PC-9 (cell line): Measurements from ENCODE around the gene OR11L1. TPM values are rescaled to one million over a fixed set of nuclear protein-coding genes. Genes with fewer than 3 reads are reported as not detected.

Experiments
- Bru-seq: library from RNA; stranded (reverse); fragments of 400-500 nt; gene quantifications from one replicate; lab custom pipeline; 2021; lab: Mats Ljungman, UMichigan
- BruChase-seq, 2 experiments: library from RNA; stranded (reverse); fragments of 400-500 nt; gene quantifications; one replicate each; lab custom pipeline; 2021; lab: Mats Ljungman, UMichigan
- BruUV-seq: library from RNA; stranded (reverse); fragments of 400-500 nt; replicated peaks from 2 replicates; lab custom pipeline; 2021; lab: Mats Ljungman, UMichigan
- CTCF ChIA-PET: fragments of 300-600 bp; sonication (Branson Sonifier 250); formaldehyde crosslinking; loops from one replicate; lab custom pipeline; 2022; ENCODE audit warnings: antibody characterized with exemption; lab: Charles Lee
- POLR2A ChIA-PET: fragments of 300-600 bp; sonication (Branson Sonifier 250); formaldehyde crosslinking; loops from one replicate; lab custom pipeline; 2022; ENCODE audit warnings: antibody characterized with exemption; ENCODE audit not compliant: unreplicated experiment; lab: Charles Lee
- DNase-seq, 2 experiments: peaks; one replicate each; pipeline versions ENCODE4 v3.0.0 to v3.0.0-alpha.2; 2015 to 2022; ENCODE audit warnings: mixed read lengths in 1 of 2
- H2AFZ ChIP-seq: fragments of 200-600 bp; sonication (generic); 2 replicates; pipeline ENCODE4 v1.8.1; 2017; ENCODE audit warnings: antibody characterized with exemption
- H3F3A ChIP-seq: fragments of 200-600 bp; sonication (generic); 2 replicates; pipeline ENCODE4 v1.8.1; 2017; ENCODE audit warnings: antibody characterized with exemption, mild to moderate bottlenecking, low read depth; ENCODE audit not compliant: insufficient read depth
- H3K27ac ChIP-seq: fragments of 200-600 bp; sonication (generic); 2 replicates; pipeline ENCODE4 v1.6.1; 2016; ENCODE audit warnings: mixed run types
- H3K27me3 ChIP-seq: fragments of 200-600 bp; sonication (generic); 2 replicates; pipeline ENCODE4 v1.6.1; 2016; ENCODE audit warnings: low read depth, mixed run types; ENCODE audit not compliant: insufficient read depth
- H3K36me3 ChIP-seq: fragments of 200-600 bp; sonication (generic); 2 replicates; pipeline ENCODE4 v1.6.1; 2016; ENCODE audit warnings: low read depth, mixed run types
- H3K4me1 ChIP-seq: fragments of 200-600 bp; sonication (generic); replicated peaks from 2 replicates; pipeline ENCODE4 v1.6.1; 2016; ENCODE audit warnings: mixed run types; ENCODE audit not compliant: insufficient read depth
- H3K4me2 ChIP-seq: fragments of 200-600 bp; sonication (generic); 2 replicates; pipeline ENCODE4 v1.6.1; 2017; ENCODE audit warnings: mixed run types
- H3K4me3 ChIP-seq: fragments of 200-600 bp; sonication (generic); 2 replicates; pipeline ENCODE4 v1.6.1; 2016; ENCODE audit warnings: mixed run types
- H3K79me2 ChIP-seq: fragments of 200-600 bp; sonication (generic); 2 replicates; pipeline ENCODE4 v1.6.1; 2017; ENCODE audit warnings: low read depth, mixed run types
- H3K9me2 ChIP-seq: fragments of 200-600 bp; sonication (generic); 2 replicates; pipeline ENCODE4 v1.8.1; 2017; ENCODE audit warnings: mild to moderate bottlenecking; ENCODE audit not compliant: insufficient read depth
- H3K9me3 ChIP-seq: fragments of 200-600 bp; sonication (generic); 2 replicates; pipeline ENCODE4 v1.8.1; 2016; ENCODE audit warnings: low read depth; ENCODE audit not compliant: insufficient read depth
- H4K20me1 ChIP-seq: fragments of 200-600 bp; sonication (generic); 2 replicates; pipeline ENCODE4 v1.8.1; 2017; ENCODE audit not compliant: insufficient read depth
- EZH2 ChIP-seq: fragments of 200-600 bp; sonication (generic); IDR thresholded peaks from 2 replicates; pipeline ENCODE4 v1.8.0; 2017; ENCODE audit warnings: antibody characterized with exemption, low read depth
- intact Hi-C: fragments of 100-400 bp; cut with micrococcal nuclease; formaldehyde crosslinking; loops from one replicate; pipeline ENCODE4 v1.10.0; 2022; ENCODE audit not compliant: unreplicated experiment
- long read RNA-seq: library from polyadenylated mRNA; stranded (forward); transcript quantifications from one replicate; pipeline ENCODE4 v2.0.0, GENCODE V29; 2022
- total RNA-seq: library from RNA; stranded (reverse); gene quantifications from 2 replicates; pipeline ENCODE4 v1.2.3, GENCODE V29; 2021
- TF ChIP-seq, protein P1 (sequence below): fragments of 200-600 bp; sonication (generic); conservative IDR thresholded peaks from 2 replicates; pipeline ENCODE4 v1.6.1; 2017; ENCODE audit warnings: mixed run types, antibody characterized with exemption, mild to moderate bottlenecking, moderate library complexity

Gene OR11L1, protein sequence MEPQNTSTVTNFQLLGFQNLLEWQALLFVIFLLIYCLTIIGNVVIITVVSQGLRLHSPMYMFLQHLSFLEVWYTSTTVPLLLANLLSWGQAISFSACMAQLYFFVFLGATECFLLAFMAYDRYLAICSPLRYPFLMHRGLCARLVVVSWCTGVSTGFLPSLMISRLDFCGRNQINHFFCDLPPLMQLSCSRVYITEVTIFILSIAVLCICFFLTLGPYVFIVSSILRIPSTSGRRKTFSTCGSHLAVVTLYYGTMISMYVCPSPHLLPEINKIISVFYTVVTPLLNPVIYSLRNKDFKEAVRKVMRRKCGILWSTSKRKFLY
- total RNA-seq (not detected in 2 replicates), Bru-seq, nascent RNA (not detected), BruChase-seq, experiment 1, labeled RNA remaining after a 2-hour chase (not detected), BruChase-seq, experiment 2, labeled RNA remaining after a 6-hour chase (not detected)
- long read RNA-seq: 0 reads

DNA sequence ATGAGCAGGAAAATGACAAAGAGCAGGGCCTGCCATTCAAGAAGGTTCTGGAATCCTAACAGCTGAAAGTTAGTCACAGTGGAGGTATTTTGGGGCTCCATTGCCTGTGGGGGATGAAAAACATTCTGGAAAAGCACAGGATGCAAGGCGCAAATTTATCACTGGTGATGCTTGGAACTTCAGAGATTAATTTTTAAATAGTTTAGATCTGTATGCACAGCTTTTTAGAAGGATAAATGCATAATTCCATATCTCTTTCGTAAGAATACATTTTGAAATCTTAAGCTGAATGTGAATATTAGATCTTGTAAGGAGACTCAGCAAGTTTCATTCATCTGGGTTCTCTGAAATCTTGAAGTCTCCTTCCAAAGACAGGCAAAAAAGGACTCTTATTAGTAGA, at the start of gene OR11L1:
TSS of gene OR11L1 (minus strand) at position 101 of the 400 bp plus-strand sequence. CDS start at position 101, 0 bp downstream.
- BruUV-seq: no TSS peak
- no peaks in the 10 kb centered on the region for H3K36me3 ChIP-seq
- 0 out of 2 replicates have a peak, but pooled peaks cover 6% of the 10 kb centered on the region for H3K27me3 ChIP-seq
- POLR2A ChIA-PET: no interaction called here
- TF ChIP-seq, protein P1, sequence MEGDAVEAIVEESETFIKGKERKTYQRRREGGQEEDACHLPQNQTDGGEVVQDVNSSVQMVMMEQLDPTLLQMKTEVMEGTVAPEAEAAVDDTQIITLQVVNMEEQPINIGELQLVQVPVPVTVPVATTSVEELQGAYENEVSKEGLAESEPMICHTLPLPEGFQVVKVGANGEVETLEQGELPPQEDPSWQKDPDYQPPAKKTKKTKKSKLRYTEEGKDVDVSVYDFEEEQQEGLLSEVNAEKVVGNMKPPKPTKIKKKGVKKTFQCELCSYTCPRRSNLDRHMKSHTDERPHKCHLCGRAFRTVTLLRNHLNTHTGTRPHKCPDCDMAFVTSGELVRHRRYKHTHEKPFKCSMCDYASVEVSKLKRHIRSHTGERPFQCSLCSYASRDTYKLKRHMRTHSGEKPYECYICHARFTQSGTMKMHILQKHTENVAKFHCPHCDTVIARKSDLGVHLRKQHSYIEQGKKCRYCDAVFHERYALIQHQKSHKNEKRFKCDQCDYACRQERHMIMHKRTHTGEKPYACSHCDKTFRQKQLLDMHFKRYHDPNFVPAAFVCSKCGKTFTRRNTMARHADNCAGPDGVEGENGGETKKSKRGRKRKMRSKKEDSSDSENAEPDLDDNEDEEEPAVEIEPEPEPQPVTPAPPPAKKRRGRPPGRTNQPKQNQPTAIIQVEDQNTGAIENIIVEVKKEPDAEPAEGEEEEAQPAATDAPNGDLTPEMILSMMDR: no peak
- TF ChIP-seq EZH2: no peak
- H3K79me2 ChIP-seq: no peaks in the 10 kb centered on the region
- intact Hi-C loops: no loop called here
- H3K4me2 ChIP-seq: no peak within 1 kb of the TSS
- no peaks in the 10 kb centered on the region for H3K9me3 ChIP-seq
- CTCF ChIA-PET: no interaction called here
- no peaks in the 10 kb centered on the region for H3K9me2 ChIP-seq
- no peaks in the 10 kb centered on the region for H4K20me1 ChIP-seq
- DNase-seq: no peak
- no peak within 1 kb of the TSS for H3K27ac ChIP-seq
- no peak within 1 kb of the TSS for H3K4me3 ChIP-seq
- no peaks in the 10 kb centered on the region for H3K4me1 ChIP-seq
- H3F3A ChIP-seq: no peaks in the 10 kb centered on the region
- H2AFZ ChIP-seq: no peak within 1 kb of the TSS

DNA sequence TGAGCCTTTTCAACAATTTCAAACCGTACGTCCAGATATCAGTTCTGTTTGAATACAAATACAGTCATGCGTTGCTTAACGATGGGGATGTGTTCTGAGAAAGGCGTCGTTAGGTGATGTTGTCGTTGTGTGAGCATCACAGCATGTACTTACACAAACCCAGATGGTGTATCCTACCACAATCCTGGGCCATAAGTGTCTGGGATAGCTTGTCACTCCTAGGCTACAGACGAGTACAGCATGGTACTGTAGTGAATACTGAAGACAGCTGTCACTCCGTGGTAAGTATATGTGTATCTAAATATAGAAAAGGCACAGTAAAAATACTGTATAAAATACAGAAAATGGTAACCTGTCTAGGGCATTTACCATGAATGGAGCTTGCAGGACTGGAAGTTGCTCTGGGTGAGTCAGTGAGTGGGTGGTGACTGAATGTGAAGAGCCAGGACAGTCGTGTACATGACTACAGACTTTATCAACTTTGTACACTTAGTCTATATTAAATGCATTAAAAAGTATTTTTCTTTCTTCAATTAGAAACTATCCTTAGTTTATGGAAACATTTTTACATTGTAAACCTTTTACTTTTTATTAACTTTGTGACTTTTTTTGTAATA, 43.2 kb upstream of the OR11L1 start:
- H3K79me2 ChIP-seq: no peaks in the 10 kb centered on the region
- ChIA-PET CTCF (no interaction called here), POLR2A (no interaction called here)
- H4K20me1 ChIP-seq: no peaks in the 10 kb centered on the region
- no peaks in the 10 kb centered on the region for H3K4me1 ChIP-seq
- intact Hi-C loops: no loop called here
- TF ChIP-seq EZH2: no peak
- TF ChIP-seq, protein P1: no peak
- H3K9me2 ChIP-seq: no peaks in the 10 kb centered on the region
- H2AFZ ChIP-seq: no peak overlapping the region
- no peak overlapping the region for H3K4me2 ChIP-seq
- H3F3A ChIP-seq: no peaks in the 10 kb centered on the region
- no peaks in the 10 kb centered on the region for H3K27me3 ChIP-seq
- H3K27ac ChIP-seq: no peak overlapping the region
- BruUV-seq: no TSS peak
- no peak for DNase-seq
- H3K36me3 ChIP-seq: no peaks in the 10 kb centered on the region
- no peaks in the 10 kb centered on the region for H3K9me3 ChIP-seq
- H3K4me3 ChIP-seq: no peak overlapping the region

DNA sequence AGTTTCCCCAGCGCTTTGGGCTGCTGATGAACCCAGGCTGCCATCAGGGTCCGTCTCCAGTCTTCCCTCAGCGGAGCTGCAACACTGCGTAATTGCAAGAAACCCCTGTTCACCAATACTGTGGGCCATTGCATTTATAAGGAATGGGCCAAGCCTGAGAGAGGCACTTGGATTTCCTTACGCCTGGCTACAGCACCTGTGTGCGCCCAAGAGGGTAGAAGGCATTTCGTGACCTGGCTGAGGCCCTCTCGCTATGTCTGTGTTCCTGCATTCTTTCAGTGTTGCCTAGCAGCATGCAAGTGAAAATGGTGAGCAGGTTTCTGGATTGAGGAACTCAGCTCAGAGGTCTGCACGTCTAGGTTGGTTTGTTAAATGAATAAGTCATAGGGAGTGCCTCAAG, 41.6 kb upstream of the OR11L1 start:
- H3K79me2 ChIP-seq: no peaks in the 10 kb centered on the region
- no peak overlapping the region for H3K27ac ChIP-seq
- no TSS peak for BruUV-seq
- intact Hi-C loops: no loop called here
- no peaks in the 10 kb centered on the region for H3K4me1 ChIP-seq
- H3K9me2 ChIP-seq: no peaks in the 10 kb centered on the region
- H3K4me2 ChIP-seq: no peak overlapping the region
- H2AFZ ChIP-seq: no peak overlapping the region
- TF ChIP-seq EZH2: no peak
- TF ChIP-seq, protein P1: no peak
- no peaks in the 10 kb centered on the region for H3K27me3 ChIP-seq
- CTCF ChIA-PET: no interaction called here
- no peaks in the 10 kb centered on the region for H3K36me3 ChIP-seq
- H3F3A ChIP-seq: no peaks in the 10 kb centered on the region
- no peak for DNase-seq
- H3K9me3 ChIP-seq: no peaks in the 10 kb centered on the region
- H3K4me3 ChIP-seq: no peak overlapping the region
- POLR2A ChIA-PET: no interaction called here
- H4K20me1 ChIP-seq: no peaks in the 10 kb centered on the region
